Measurements from ENCODE around the gene OTC.

The OTC gene

DNA sequence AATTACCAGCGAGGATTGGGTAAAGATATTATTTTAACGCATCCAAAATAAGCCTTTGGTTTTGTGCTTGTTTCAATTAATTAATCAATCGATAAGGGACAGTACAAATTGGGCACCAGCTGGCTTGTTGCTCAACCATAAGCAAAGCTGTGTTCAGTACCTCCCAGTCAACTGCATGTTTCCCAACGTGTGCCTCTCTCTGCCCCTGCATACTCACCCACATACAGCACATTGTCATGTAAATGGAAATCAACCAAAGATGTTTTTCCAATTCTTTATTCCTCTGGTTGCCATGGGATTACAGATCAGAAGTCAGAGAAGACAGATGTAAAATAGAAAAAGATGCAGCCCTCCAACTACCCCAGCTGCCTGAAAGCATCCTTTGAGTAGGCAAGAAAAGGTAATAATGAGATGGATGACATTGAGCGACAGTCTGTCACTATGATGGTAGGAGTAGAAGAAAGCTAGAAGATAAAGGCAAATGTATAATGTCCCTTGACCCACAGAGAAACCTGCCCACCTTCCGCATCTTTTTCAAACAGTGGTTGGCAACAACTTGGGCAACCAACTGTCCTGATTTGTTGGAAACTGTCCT is 116.3 kb downstream of the OTC start:
- no peak for DNase-seq (ENCODE audit: low read depth in 3 of 3)
